ENCODE measurements around the gene SMIM9.
"Not testable (repeated sequence)": the region's sequence is repeated elsewhere in the genome, so short reads cannot be mapped to it uniquely, and the experiment has no call there.

DNA sequence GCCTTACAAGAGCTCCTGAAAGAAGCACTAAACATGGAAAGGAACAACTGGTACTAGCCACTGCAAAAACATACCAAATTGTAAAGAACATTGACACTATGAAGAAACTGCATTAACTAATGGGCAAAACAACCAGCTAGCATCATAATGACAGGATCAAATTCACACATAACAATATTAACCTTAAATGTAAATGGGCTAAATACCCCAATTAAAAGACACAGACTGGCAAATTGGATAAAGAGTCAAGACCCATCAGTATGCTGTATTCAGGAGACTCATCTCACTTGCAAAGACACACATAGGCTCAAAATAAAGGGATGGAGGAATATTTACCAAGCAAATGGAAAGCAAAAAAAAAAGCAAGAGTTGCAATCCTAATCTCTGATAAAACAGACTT, 34.1 kb upstream of the SMIM9 start:
- TF ChIP-seq EZH2phosphoT487 (IDR thresholded peaks at IDR 0.05; ENCODE audit: low read depth) = not testable (repeated sequence)
- TF ChIP-seq, protein P1, sequence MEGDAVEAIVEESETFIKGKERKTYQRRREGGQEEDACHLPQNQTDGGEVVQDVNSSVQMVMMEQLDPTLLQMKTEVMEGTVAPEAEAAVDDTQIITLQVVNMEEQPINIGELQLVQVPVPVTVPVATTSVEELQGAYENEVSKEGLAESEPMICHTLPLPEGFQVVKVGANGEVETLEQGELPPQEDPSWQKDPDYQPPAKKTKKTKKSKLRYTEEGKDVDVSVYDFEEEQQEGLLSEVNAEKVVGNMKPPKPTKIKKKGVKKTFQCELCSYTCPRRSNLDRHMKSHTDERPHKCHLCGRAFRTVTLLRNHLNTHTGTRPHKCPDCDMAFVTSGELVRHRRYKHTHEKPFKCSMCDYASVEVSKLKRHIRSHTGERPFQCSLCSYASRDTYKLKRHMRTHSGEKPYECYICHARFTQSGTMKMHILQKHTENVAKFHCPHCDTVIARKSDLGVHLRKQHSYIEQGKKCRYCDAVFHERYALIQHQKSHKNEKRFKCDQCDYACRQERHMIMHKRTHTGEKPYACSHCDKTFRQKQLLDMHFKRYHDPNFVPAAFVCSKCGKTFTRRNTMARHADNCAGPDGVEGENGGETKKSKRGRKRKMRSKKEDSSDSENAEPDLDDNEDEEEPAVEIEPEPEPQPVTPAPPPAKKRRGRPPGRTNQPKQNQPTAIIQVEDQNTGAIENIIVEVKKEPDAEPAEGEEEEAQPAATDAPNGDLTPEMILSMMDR (IDR thresholded peaks at IDR 0.05; ENCODE audit: low read depth, low read length) = not testable (repeated sequence)
